ENCODE results near the gene KRTAP10-7. TPM values are rescaled to one million over a fixed set of nuclear protein-coding genes. Genes with fewer than 3 reads are reported as not detected.

Gene KRTAP10-7
- total RNA-seq, 1 experiment from 2014 or later: not detected

DNA sequence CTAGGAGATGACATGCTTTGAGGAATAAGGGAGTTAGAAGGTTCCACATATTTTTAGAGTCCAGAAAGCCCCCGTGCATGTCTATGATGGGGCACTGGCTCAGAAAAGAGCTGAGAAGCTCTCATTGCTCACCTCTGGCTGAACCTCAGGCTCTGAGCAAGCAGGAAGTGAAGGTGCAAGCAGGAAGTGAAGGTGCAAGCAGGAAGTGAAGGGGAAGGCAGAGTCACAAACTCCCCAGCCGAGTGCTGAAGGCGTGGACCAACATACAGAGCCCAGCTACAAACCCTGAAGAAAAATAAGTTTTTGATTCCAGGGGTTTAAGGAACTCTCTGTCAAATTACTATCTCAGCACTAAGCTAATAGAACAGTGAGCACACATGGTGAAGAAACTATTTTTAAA, 18.5 kb downstream of the KRTAP10-7 start:
- Histone ChIP-seq H2BK15ac (ENCODE audit: low read depth, low read length) (no peak overlapping the region), H2AFZ (ENCODE audit: low read length) (no peak overlapping the region), H3K27me3 (ENCODE audit: insufficient read depth, low read length) (no peaks in the 10 kb centered on the region), H4K20me1 (ENCODE audit: control insufficient read depth, insufficient read depth, insufficient read length) (no peaks in the 10 kb centered on the region), H3K9ac (ENCODE audit: extremely low read depth, insufficient read length, low read length) (no peak overlapping the region), H3K4ac (ENCODE audit: low read depth, low read length) (no peak overlapping the region), H2BK12ac (ENCODE audit: insufficient read length, low read depth, low read length) (no peak overlapping the region), H3K79me2 (ENCODE audit: insufficient read depth, low read length) (no peaks in the 10 kb centered on the region), H2AK5ac (ENCODE audit: insufficient read length, low read length) (no peak overlapping the region), H2BK20ac (ENCODE audit: low read depth, low read length, poor library complexity, severe bottlenecking) (no peak overlapping the region), H2BK120ac (ENCODE audit: low read depth, low read length, poor library complexity, severe bottlenecking) (no peak overlapping the region), H3K27ac (ENCODE audit: insufficient read length, low read depth, low read length) (no peak overlapping the region), H3K4me2 (ENCODE audit: insufficient read depth, insufficient read length, low read length) (no peak overlapping the region), H2BK5ac (ENCODE audit: insufficient read length, low read length) (no peak overlapping the region), H3K18ac (ENCODE audit: insufficient read length, low read depth, low read length) (no peak overlapping the region), H3K79me1 (ENCODE audit: insufficient read depth, low read depth, low read length, poor library complexity, severe bottlenecking) (no peaks in the 10 kb centered on the region), H4K5ac (ENCODE audit: insufficient read length, low read depth, low read length) (no peak overlapping the region), H4K8ac (replicated peaks; ENCODE audit: insufficient read length, low read depth, low read length) (no peak overlapping the region), H3K9me3 (ENCODE audit: control insufficient read depth, low read depth, low read length) (peaks cover 4% of the 10 kb centered on the region), H3K23ac (ENCODE audit: insufficient read length, low read depth, low read length) (no peak overlapping the region), H3K23me2 (ENCODE audit: insufficient read length, low read depth, low read length, poor library complexity, severe bottlenecking) (no peaks in the 10 kb centered on the region), H3K4me1 (ENCODE audit: insufficient read depth, low read length) (no peaks in the 10 kb centered on the region), H3K56ac (ENCODE audit: insufficient read length, low read depth, low read length) (no peak overlapping the region), H3T11ph (ENCODE audit: low read length) (no peak overlapping the region), H4K91ac (ENCODE audit: insufficient read length, low read depth, low read length) (no peak overlapping the region), H3K14ac (ENCODE audit: insufficient read depth, low read length) (no peak overlapping the region)
- Mint-ChIP-seq H3K27me3 (ENCODE audit: low read depth) (peaks cover 4% of the 10 kb centered on the region), H3K4me1 (peaks cover 27% of the 10 kb centered on the region in 2 experiments), H3K36me3 (ENCODE audit: insufficient read depth in 1 of 3, low read depth in 3 of 3) (peaks cover 12 to 34% (median 24%) of the 10 kb centered on the region in 3 experiments), H3K27ac (no peak overlapping the region), H3K9me3 (peaks cover 37 to 42% of the 10 kb centered on the region in 2 experiments), H3K4me3 (no peak overlapping the region)
- WGBS (ENCODE audit: extremely low coverage, insufficient read length, low lambda C conversion rate): no CpG with 5 or more reads among the region's 3 CpGs
- TF ChIP-seq, protein P1, sequence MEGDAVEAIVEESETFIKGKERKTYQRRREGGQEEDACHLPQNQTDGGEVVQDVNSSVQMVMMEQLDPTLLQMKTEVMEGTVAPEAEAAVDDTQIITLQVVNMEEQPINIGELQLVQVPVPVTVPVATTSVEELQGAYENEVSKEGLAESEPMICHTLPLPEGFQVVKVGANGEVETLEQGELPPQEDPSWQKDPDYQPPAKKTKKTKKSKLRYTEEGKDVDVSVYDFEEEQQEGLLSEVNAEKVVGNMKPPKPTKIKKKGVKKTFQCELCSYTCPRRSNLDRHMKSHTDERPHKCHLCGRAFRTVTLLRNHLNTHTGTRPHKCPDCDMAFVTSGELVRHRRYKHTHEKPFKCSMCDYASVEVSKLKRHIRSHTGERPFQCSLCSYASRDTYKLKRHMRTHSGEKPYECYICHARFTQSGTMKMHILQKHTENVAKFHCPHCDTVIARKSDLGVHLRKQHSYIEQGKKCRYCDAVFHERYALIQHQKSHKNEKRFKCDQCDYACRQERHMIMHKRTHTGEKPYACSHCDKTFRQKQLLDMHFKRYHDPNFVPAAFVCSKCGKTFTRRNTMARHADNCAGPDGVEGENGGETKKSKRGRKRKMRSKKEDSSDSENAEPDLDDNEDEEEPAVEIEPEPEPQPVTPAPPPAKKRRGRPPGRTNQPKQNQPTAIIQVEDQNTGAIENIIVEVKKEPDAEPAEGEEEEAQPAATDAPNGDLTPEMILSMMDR (conservative IDR thresholded peaks at IDR 0.05): no peak
- no peak for DNase-seq

Data from H9 (cell line).